Activated T-helper 1 cell treated with anti-CD3 and anti-CD28 coated beads, Interleukin-2, amount 50 U/mL, for 16 hours (primary cell): ENCODE measurements around the gene SF1.
A peak's percentile ranks its signal among the peaks of the same experiment; 100 is the strongest.

ENCODE experiments used
- DNase-seq, 2 donors: peaks; one replicate each; pipeline ENCODE4 v3.0.0-alpha.2; 2020; ENCODE audit warnings: low read depth in 1 of 2, low spot score in 1 of 2

Gene SF1

DNA sequence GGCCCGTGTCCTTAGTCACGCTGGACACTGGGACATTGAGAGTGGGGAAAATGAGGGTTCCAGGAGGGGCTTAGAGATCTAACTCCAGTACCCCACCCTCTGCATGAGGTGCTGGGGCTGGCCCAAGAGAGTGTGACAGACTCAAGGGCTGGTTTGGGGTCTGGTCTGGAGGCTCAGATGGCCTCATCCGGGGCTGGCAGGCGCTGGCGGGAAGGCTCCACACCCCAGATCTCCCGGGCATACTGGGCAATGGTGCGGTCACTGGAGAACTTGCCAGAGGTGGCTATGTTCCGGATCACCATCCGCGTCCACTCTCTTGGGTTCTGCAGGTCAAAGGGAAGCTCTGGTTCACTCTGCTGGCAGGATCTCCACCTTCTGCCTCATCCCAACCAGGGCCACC, 31.9 kb downstream of the SF1 start:
- no peak for DNase-seq

DNA sequence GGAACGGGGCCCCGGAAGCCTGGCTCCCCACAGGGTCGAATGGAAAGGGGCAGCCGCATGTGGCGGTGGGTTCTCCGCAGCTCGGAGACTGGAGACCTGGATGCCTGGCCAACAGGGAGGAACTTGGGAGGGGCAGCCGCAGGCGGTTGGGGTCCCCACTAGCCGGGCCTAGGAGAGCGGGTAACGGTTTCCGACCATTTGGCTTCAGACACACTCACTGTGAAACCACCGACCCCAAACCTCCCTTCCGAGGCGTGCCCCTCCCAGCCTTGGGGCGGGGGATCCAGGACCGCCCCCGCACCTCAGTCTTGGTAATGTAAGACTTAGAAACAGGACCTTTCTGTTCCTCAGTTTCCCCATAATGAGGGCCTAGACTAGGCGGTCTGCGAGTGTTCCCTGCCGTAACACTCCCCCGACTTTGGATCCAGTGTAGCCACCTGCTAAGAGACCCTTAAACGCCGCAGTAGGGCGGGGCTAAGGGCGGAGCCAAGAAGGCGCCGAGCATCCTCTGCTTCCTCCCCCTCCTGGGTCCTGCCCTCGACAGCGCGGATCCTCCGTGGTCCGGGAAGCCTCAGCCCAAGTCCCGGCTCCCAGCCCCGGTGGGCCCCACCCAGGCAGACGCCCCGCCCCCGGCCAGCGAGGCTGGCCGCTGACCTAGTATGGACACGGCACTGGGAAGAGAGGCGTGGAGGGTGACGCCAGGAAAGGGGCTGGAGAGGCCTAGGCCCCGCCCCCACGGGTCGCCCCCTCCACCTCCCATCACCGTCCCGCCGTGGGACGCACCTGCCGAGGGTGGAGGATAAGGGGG, 32.6 kb downstream of the SF1 start:
- peak; percentile 52 to 58 for DNase-seq

DNA sequence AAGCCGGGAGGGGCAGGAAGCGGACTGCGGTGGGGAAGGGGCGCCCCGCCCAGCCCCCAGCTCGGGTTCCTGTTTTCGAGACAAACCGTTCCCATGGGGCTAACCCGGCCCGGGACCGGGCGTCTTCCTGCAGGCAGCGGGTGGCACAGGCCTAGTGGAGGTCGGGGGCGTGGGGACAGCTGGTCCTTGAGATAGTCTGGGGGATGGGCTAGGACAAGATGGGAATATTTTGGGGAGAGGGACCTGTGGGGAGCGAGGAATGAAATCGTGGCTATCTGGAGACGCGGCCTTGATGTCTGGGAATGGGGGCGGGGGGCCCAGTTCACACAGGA, 33.2 kb downstream of the SF1 start:
- DNase-seq: peak; percentile 62 to 82

DNA sequence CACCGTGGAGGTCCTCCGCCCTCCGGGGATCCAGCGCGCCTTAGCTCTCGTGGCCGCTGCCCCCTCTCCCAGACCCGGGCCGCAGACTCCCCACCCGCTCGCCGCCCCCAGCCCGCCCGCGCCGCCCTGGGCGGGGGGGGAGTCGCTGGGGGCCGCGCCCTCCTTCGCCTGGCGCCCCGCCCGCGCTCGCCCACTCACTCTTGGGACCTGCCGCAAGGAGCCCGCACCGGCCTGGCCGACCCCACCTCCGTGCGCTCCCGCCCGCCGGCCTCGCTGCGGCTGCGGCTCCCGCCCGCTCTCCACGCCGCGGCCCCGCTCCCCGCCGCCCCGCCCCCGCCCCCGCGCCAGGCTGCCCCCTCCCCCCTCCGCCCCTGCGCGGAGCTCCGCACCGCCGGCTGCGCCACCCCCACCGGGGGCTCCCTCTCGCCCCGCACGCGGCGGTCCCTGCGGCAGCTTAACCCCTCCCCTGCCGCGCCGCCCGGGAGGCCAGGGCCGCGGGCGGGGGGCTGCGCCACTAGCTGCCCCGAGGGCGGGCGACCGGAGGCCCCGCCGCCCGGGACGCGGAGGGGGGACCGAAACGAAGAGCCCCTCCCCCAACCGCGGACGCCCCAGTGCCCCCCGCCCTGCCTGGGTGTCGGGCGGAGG, 33.7 kb downstream of the SF1 start:
- no peak for DNase-seq

DNA sequence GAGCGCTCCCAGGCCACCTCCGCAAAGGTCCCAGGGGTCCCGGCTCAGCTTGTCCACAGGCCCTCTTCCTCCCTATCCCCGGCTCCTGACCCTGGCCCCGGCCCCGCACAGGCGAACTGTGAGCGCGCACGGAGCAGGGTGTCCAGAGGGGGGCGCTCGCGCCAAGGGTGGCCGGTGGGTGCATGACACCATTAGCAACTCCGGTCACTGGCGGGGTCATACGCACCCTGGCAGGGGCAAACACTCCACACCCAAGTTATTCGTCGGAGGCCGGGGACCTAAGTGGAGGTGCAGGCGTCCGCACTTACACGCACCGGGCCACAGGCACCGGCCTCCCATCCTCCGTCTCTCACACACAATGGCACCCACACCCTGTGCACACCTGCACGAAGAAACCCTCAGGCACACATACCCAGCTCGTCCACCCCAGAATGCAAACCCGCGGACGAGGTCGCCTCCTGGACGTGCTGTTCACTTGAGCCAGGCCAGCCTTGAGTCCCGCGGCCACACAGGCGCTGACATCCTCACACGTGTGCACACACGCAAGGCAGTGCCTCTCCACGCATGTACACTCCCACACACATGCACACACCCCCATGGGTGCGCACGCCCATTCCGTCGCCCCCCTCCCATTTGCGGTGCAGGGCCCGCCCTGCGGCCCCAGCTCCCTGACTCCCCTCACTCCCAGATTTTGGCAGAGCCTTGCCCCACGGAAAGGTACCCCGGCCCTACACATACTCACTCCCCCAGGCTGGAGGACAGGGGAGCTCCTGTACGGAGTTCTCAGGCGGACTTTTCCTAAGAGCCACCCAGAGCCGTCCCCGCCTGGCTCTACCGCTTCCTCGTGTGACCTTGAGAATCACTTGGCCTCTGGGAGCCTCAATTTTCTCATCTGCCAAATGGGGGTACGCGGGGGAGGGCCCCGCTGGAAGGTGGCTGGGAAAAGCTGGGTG, 34.5 kb downstream of the SF1 start, which contains the start of gene RASGRP2:
RASGRP2 (minus strand) TSS at position 552 of the 953 bp plus-strand sequence. CDS start 1,276 bp downstream, outside the sequence.
- peak; percentile 69 to 85 for DNase-seq

DNA sequence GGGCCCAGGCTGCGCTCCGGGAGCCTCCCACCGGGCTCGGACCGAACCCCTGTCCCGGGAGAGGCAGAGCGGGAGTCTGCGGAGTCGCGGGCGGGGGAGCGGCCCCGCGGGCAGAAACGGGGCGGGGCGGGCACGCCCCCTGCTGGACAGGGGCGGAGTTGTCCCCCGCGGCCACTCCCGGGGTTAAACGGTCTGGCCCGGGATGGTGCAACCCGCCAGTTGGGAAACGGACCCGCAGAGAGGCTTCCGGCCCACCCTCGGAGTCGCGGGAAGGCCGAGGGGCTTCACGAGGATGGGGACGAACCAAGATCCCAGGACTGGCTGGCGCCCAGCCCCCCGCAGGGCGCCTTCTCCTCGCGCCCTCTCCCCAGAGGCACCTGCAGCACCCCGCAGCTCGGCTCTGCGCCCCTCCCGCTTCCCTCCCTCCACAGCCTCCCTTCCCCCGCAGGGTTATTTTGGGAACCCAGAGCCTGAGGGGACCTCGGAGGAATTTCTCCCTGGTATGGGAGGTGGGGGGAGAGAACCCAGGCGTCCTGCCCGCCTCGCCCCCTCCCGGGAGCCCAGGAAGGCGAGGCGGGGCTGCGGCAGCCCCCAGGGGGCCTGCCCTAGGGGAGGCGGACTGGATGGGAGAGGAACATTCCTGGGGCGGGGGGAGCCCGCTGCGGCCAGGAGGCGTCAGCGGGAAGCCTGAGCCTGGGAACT, 35.3 kb downstream of the SF1 start:
- DNase-seq: peak; percentile 68 to 76

DNA sequence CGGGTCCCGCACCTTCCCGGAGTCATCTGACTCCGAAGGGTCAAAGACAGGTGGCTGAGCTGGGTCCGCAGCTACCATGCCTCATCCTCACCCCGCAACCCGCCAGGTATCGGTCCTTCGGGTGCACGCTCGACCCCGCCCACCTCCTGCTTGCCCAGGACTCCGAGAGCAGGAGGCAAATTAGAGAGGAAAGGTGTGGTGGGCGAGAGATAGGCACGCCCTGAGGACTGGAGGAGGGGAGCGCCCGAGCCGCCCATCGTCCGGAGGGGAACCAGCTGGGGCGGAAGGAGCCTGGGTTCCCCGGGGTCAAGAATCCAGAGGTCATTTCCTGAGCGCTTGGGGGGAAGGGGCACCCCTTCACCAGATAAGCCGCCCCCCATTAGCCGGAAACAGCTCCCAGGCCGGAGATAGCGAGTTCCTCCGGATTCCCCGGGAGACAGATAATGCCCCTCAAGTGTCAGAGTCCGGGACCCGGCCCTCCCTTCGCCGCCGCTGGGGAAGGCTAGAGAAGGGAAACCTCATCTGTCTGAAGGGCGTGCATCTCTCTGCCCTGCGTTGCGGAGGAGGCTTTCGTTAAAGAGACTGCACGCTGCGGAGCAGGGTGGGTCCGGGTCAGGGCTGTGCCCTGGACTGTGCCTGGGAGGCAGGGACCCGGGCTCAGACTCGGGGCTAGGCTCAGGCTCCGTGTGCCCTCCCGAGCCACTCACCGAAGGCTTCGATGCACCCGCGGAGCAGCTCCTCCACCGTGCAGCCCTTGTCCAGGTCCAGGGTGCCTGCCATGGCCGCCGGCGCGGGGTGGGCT, 36.1 kb downstream of the SF1 start:
- DNase-seq: no peak

DNA sequence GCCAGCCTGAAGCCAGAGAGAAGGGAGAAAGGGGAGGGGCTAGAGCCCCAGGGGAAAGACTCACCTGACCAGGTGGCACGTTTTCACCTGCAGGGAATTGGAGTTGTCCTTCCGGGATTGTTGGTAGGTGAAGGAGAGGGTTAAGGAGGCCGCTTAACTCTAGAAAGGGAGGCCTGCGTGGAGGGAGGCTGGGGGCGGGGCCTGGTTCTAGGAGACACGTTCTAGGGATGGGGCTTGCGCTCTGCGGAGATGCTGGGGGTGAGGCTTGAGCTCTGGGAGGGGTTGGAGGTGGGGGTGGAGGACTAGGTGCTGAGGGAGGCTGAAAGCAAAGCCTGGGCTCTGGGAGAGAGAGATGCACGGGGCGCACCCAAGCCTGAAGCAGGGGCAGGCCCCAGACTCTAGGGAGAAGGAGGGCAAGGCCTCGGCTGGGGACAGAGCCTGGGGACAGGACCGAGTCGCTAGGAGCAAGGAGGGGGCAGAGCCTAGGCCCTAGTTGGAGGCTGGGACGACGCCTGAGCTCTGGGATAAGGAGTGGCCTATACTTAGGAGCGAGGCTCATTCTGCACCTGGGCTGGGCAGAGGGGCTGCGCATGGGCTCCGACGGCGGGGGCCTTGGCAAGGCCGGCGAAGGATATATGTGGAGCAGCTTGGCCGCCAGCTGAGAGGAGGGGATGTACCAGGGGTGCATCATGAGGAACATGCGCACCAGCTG, 36.8 kb downstream of the SF1 start:
- DNase-seq: no peak

DNA sequence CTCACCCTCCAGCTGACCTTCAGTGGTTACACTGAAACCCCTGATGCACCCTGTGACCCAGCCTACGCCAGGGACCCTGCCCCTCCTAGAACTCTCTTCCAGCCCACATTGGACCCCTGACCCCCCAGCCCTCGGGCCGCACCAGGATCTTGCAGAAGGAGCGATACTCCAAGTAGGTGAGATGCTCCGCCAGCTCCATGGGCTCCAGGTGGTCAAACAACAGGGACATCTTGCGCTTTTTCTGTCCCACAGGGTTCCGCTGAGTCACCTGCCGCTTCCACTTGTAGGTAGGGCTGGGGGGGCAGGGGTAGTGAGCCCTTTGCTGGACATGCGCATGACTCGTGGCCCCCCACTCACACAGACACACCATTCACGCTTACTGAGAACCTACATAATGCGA, 38.5 kb downstream of the SF1 start:
- DNase-seq: no peak

DNA sequence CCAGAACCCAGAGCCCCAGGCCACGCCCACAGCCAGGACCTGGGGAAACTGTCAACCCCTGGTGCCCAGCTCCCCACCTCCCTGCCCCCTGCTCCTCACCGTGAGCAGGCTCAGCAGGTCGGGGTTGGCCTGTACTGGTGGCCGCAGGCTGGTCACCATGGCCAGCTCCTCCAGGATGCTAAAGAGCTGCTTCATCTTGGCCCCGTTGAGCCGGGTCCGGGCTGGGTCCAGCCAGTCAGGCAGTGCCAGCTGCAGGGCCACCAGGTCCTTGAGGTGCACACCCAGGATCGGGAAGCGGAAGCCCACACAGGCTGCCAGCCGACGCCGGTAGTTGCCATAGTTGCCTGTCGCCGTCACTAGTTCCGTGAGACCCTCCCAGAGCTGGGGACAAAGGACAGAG, 41.7 kb downstream of the SF1 start:
- no peak for DNase-seq

DNA sequence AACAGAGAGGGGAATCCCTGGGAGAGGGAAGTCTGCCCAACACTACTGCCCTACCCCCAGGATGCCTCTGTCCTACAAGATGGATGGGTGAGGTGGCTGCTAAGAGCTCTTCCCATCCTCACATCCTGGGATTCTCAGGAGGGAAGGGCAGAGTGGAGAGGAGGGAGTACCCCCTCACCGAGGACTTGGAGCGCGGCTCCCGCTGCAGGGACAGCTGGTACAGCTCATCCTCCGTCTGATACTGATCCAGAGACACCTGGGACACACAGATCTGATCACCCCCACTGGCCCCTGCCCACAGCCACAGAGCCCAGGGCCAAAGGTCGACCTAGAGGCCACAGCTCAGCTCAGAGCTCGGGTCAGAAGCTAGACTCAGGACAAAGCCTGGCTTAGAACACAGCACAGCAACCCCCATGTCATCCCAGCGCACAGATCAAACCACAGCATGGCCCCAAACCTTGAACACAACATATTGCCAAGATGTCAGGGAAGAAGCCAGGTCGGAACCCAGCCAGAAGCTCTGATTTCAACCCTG, 42.5 kb downstream of the SF1 start:
- no peak for DNase-seq

DNA sequence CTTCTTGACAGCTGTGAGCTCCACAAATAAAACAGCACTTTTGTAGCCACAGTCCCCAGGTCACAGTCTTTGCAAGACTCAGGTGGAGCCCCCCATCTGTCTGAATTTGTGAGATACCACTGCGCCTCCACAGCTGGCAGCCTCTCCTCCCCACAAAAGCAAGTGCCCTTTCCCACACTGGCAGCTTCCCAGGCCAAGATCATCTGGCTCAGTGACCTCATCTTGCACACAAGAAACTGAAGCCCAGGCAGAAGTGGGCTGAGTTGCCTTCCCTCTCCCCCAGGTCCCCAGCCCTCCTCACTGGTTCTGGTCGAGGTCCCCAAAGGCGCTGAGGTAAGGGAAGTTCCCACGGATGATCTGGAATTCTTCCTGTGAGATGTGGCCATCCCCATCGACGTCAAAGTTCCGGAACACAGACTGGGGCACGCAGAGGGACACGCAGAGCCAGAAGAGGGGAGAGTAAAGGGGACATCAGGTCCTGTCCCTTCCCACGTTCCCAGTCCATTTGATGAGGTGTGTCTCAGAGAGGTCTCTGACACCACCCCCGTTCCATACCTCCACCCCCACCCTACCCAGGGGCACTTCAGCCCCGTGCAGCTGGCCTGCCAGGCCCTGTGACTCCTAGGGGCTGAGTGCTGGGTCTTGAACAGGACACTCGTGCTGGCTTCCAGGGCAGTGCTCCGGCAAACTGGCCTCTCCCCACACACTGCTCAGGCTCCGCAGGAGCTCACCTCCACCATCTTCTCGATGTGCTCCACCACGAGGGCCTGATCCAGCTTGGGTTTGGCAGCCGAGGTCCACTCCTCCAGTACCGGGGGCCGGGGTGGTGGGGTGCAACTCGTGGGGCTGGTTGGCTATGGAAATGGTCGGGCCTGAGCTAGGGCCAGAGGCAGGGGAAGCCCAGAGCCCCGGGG, 43.3 kb downstream of the SF1 start:
- no peak for DNase-seq

DNA sequence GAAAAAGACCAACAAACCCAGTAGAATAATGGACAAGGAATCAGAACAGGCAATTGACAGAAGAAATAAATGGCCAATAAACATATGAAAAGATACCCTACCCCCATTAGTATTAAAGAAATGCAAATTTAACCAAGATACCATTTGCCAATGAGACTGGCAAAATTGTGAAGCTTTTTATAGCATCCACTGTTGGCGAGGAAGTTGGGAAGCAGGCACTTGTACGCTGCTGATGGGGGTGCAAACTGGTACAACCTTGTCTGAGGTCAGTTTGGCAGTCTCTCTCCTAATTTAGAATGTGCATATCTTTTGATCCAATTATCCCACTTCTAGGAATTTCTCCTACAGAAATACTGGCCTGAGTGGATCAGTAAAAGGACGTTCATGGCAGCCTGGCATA, 46.7 kb downstream of the SF1 start:
- DNase-seq: no peak

DNA sequence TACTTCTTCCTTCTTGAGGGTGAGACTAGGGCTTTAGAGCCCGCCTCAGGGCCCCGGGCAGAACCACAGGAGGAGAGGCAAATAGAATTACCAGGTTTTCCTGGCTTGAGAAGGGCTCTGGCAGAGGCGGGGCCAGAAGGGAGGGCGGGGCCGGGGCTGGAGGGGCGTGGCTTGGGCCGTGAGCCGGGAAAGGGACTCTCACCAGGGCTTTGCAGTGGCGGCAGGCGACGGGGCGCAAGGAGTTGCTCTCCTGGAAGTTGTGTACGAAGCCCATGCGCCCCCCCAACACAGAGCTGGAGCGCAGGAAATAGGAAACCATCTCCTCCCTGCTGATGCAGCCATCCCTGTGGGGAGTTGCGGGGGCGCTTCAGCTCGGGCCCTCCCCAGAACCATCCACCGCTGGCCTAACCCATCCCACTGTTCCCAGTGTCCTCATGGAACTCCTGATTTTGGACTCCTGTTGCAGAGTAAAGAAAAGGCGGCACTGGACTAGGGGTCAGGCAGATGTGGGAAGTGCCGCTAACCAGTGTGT, 48.4 kb downstream of the SF1 start:
- DNase-seq: no peak

DNA sequence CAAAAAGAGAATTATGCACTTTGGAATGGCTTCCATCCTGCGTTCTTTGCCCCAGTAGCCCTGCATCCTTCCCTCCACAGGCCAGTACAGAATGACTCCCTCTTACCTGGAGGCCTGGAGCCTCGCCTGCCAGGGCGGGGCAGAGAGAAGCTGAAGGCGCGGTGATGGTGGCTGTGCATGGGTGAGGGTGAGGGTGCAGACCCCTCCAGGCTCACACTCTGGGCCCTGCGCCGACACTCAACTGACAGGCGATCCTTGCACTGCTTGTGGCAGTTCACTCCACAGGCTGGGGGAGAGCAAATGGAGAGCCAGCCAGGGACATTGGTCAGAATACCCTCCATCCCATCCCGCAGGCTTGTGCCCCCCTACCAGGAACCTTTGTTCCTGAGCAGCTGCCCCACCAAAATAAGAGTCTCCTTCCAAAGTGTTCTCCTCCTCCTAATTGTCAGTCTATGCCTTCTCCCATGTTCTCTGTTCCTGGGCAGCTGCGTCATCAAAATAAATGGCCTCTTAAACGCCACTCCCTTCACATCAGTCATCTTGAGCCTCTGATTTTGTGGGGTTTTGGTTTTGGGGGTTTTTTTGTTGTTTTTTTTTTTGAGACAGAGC, 49.5 kb downstream of the SF1 start:
- no peak for DNase-seq

DNA sequence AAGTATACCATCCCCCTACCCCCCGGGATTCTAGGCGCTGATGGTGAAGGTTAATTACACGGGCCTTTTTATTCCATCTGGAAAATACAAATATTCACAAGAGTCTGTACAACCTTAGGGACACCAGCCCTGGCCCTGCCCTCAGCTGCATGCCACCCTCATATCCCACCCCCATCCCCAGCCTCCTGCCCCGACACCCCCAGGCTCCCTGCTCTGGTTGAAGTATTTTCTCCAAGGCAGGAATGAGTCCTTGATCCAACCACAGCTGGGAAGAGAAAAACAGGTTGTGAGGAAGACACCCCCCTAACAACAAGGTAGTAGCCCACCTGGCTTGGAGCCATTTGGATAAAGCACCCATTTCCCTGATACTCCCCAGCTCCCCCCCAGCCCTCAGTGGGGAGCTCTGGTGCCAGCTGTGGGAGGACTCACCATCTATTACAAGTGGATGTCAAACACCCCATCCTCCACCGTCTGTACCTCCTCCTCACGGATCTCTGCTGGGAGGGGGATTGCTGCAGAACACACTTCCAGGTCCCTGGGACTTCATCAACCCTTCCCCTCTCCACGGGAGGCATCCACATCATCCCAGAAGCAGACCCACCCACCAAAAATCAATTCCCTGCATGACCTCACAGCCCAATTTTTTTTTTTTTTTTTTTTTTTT, 51.3 kb downstream of the SF1 start:
- no peak for DNase-seq

DNA sequence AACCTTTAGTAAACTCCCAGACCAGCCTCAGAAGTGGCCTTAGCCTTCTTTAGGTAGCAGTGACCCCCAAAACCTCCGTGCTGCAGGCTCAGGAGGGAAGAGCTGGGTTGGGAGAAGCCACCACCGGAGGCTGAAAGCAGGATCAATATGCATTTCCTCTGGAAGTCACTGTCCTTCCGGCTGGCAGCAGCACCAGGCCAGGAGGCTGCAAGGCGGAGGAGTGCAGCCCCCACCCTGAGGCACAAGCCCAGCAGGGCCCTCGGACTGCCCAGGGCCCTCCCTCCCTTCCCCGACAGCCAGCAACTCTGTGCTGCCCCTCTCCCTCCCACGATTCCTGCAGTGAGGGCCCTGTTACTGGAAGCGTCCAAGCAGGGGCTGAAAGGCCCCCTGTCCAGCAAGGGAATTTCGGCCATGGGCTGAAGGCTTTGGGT, 52.1 kb downstream of the SF1 start:
- DNase-seq: no peak
